Parathyroid adenoma (tissue), 2 donors: ENCODE measurements around the gene CLMP.

ENCODE experiments used
- H2AFZ ChIP-seq: fragments of 300-600 bp; sonication (generic); one replicate; pipeline ENCODE4 v1.7.0; 2017; ENCODE audit warnings: antibody characterized with exemption, mild to moderate bottlenecking
- H3K27ac ChIP-seq: fragments of 300-600 bp; sonication (generic); one replicate; pipeline ENCODE4 v1.7.0; 2017
- H3K27me3 ChIP-seq: fragments of 300-600 bp; sonication (generic); one replicate; pipeline ENCODE4 v1.7.0; 2017; ENCODE audit warnings: low read length; ENCODE audit not compliant: control insufficient read depth, insufficient read depth
- H3K36me3 ChIP-seq: fragments of 300-600 bp; sonication (generic); one replicate; pipeline ENCODE4 v1.7.0; 2017; ENCODE audit warnings: low read length; ENCODE audit not compliant: control insufficient read depth, insufficient read depth
- H3K4me1 ChIP-seq: fragments of 300-600 bp; sonication (generic); one replicate; pipeline ENCODE4 v1.7.0; 2017; ENCODE audit warnings: control low read depth
- H3K4me2 ChIP-seq: fragments of 300-600 bp; sonication (generic); one replicate; pipeline ENCODE4 v1.7.0; 2017; ENCODE audit warnings: low read length
- H3K4me3 ChIP-seq: fragments of 300-600 bp; sonication (generic); one replicate; pipeline ENCODE4 v1.7.0; 2017; ENCODE audit warnings: low read depth, low read length
- H3K79me2 ChIP-seq: fragments of 300-600 bp; sonication (generic); one replicate; pipeline ENCODE4 v1.7.0; 2017; ENCODE audit warnings: control low read depth
- H3K9ac ChIP-seq: fragments of 300-600 bp; sonication (generic); one replicate; pipeline ENCODE4 v1.7.0; 2017; ENCODE audit warnings: mild to moderate bottlenecking
- H3K9me3 ChIP-seq: fragments of 300-600 bp; sonication (generic); one replicate; pipeline ENCODE4 v1.7.0; 2017; ENCODE audit warnings: low read length; ENCODE audit not compliant: control insufficient read depth
- CTCF ChIP-seq: fragments of 300-600 bp; sonication (generic); IDR thresholded peaks from one replicate; pipeline ENCODE4 v1.7.0; 2017; ENCODE audit warnings: antibody characterized with exemption, mild to moderate bottlenecking
- donor health status: primary hyperparathyroidism.

Gene CLMP

GRCh38 chr11:123176785-123177184 is 18.3 kb downstream of the CLMP start:
- Histone ChIP-seq H3K27me3 (no peaks in the 10 kb centered on the region), H3K4me3 (no peak overlapping the region), H3K4me1 (no peaks in the 10 kb centered on the region), H2AFZ (no peak overlapping the region), H3K79me2 (no peaks in the 10 kb centered on the region), H3K27ac (no peak overlapping the region), H3K9ac (no peak overlapping the region), H3K4me2 (no peak overlapping the region), H3K36me3 (no peaks in the 10 kb centered on the region), H3K9me3 (no peaks in the 10 kb centered on the region)
- TF ChIP-seq CTCF: no peak

GRCh38 chr11:123174196-123175183 is 20.6 kb downstream of the CLMP start:
- TF ChIP-seq CTCF: no peak
- Histone ChIP-seq H3K36me3 (no peaks in the 10 kb centered on the region), H3K9ac (no peak overlapping the region), H3K79me2 (no peaks in the 10 kb centered on the region), H3K27ac (no peak overlapping the region), H2AFZ (no peak overlapping the region), H3K27me3 (no peaks in the 10 kb centered on the region), H3K4me1 (no peaks in the 10 kb centered on the region), H3K4me3 (no peak overlapping the region), H3K4me2 (no peak overlapping the region), H3K9me3 (no peaks in the 10 kb centered on the region)

- no peak overlapping the region for H3K27ac ChIP-seq
Observed at GRCh38 chr11:123173856-123174186, 21.2 kb downstream of the CLMP start.

GRCh38 chr11:123173040-123173855 is 21.8 kb downstream of the CLMP start:
- no peak for TF ChIP-seq CTCF
- Histone ChIP-seq H3K27ac (no peak overlapping the region), H3K36me3 (no peaks in the 10 kb centered on the region), H3K9ac (no peak overlapping the region), H2AFZ (no peak overlapping the region), H3K27me3 (no peaks in the 10 kb centered on the region), H3K79me2 (no peaks in the 10 kb centered on the region), H3K4me1 (no peaks in the 10 kb centered on the region), H3K9me3 (no peaks in the 10 kb centered on the region), H3K4me2 (no peak overlapping the region), H3K4me3 (no peak overlapping the region)

More at GRCh38 chr11:123173856-123174186, 21.2 kb downstream of the CLMP start:
- H3K4me3 ChIP-seq: no peak overlapping the region
- no peaks in the 10 kb centered on the region for H3K79me2 ChIP-seq
- no peaks in the 10 kb centered on the region for H3K9me3 ChIP-seq
- no peaks in the 10 kb centered on the region for H3K36me3 ChIP-seq
- no peaks in the 10 kb centered on the region for H3K4me1 ChIP-seq
- no peak overlapping the region for H3K4me2 ChIP-seq
- no peak for TF ChIP-seq CTCF
- no peak overlapping the region for H2AFZ ChIP-seq
- no peaks in the 10 kb centered on the region for H3K27me3 ChIP-seq
- H3K9ac ChIP-seq: no peak overlapping the region
